Osteocyte (in vitro differentiated cells): ENCODE data around the gene NPY4R2. TPM values are rescaled to one million over a fixed set of nuclear protein-coding genes. Genes with fewer than 3 reads are reported as not detected.
"Not testable (repeated sequence)": the region's sequence is repeated elsewhere in the genome, so short reads cannot be mapped to it uniquely, and the experiment has no call there.

Experiments
- DNase-seq: peaks from one replicate; pipeline ENCODE4 v3.0.0; 2021; ENCODE audit warnings: mixed read lengths; ENCODE audit not compliant: unreplicated experiment; ENCODE audit errors: extremely low spot score
- H3K27ac Mint-ChIP-seq: one replicate; pipeline ENCODE4 v1.8.0; 2021; ENCODE audit warnings: mild to moderate bottlenecking, mixed read lengths; ENCODE audit not compliant: unreplicated experiment
- H3K27me3 Mint-ChIP-seq: one replicate; pipeline ENCODE4 v1.8.0; 2021; ENCODE audit warnings: mixed read lengths; ENCODE audit not compliant: unreplicated experiment
- H3K36me3 Mint-ChIP-seq: one replicate; pipeline ENCODE4 v1.8.0; 2021; ENCODE audit warnings: mixed read lengths; ENCODE audit not compliant: unreplicated experiment
- H3K4me1 Mint-ChIP-seq: one replicate; pipeline ENCODE4 v1.8.0; 2021; ENCODE audit warnings: mixed read lengths; ENCODE audit not compliant: unreplicated experiment
- H3K4me3 Mint-ChIP-seq: one replicate; pipeline ENCODE4 v1.8.0; 2021; ENCODE audit warnings: mild to moderate bottlenecking, moderate library complexity, mixed read lengths; ENCODE audit not compliant: unreplicated experiment
- H3K9me3 Mint-ChIP-seq: one replicate; pipeline ENCODE4 v1.8.0; 2021; ENCODE audit warnings: mixed read lengths; ENCODE audit not compliant: unreplicated experiment
- long read RNA-seq: library from polyadenylated mRNA; unstranded; transcript quantifications from one replicate; pipeline ENCODE4 v2.0.0, GENCODE V29; 2021
- total RNA-seq: library from RNA; stranded (reverse); gene quantifications from 2 replicates; pipeline ENCODE4 v1.2.1, GENCODE V29; 2021

The NPY4R2 gene
- total RNA-seq, result not detected in 2 replicates
- long read RNA-seq, result 0 reads

- H3K4me1 Mint-ChIP-seq, H3K27me3 Mint-ChIP-seq, H3K4me3 Mint-ChIP-seq, DNase-seq, H3K36me3 Mint-ChIP-seq, H3K27ac Mint-ChIP-seq, H3K9me3 Mint-ChIP-seq: not testable (repeated sequence)
Measured at GRCh38 chr10:47918475-47918874, at the start of gene NPY4R2. TSS of gene NPY4R2 (plus strand) at chr10:47918662. CDS start at chr10:47921988, 3,326 bp downstream.

- not testable (repeated sequence) for H3K27ac Mint-ChIP-seq, H3K4me1 Mint-ChIP-seq, H3K27me3 Mint-ChIP-seq, DNase-seq, H3K9me3 Mint-ChIP-seq, H3K36me3 Mint-ChIP-seq, H3K4me3 Mint-ChIP-seq
Measured at GRCh38 chr10:47870887-47871286, 47.6 kb upstream of the NPY4R2 start.

- not testable (repeated sequence) for H3K4me3 Mint-ChIP-seq, H3K27me3 Mint-ChIP-seq, H3K9me3 Mint-ChIP-seq, DNase-seq, H3K27ac Mint-ChIP-seq, H3K4me1 Mint-ChIP-seq, H3K36me3 Mint-ChIP-seq
Measured at GRCh38 chr10:47871485-47872180, 46.8 kb upstream of the NPY4R2 start.

- not testable (repeated sequence) for H3K4me3 Mint-ChIP-seq, H3K27me3 Mint-ChIP-seq, H3K27ac Mint-ChIP-seq, H3K9me3 Mint-ChIP-seq, DNase-seq, H3K36me3 Mint-ChIP-seq, H3K4me1 Mint-ChIP-seq
Measured at GRCh38 chr10:47872236-47872635, 46.2 kb upstream of the NPY4R2 start.

- not testable (repeated sequence) for H3K4me3 Mint-ChIP-seq, DNase-seq, H3K27me3 Mint-ChIP-seq, H3K4me1 Mint-ChIP-seq, H3K9me3 Mint-ChIP-seq, H3K36me3 Mint-ChIP-seq, H3K27ac Mint-ChIP-seq
Measured at GRCh38 chr10:47884239-47884638, 34.2 kb upstream of the NPY4R2 start.

- H3K4me3 Mint-ChIP-seq, DNase-seq, H3K36me3 Mint-ChIP-seq, H3K4me1 Mint-ChIP-seq, H3K9me3 Mint-ChIP-seq, H3K27me3 Mint-ChIP-seq, H3K27ac Mint-ChIP-seq: not testable (repeated sequence)
Measured at GRCh38 chr10:47884934-47885333, 33.5 kb upstream of the NPY4R2 start.

- H3K27me3 Mint-ChIP-seq, H3K36me3 Mint-ChIP-seq, DNase-seq, H3K9me3 Mint-ChIP-seq, H3K27ac Mint-ChIP-seq, H3K4me1 Mint-ChIP-seq, H3K4me3 Mint-ChIP-seq: not testable (repeated sequence)
Measured at GRCh38 chr10:47886356-47886755, 32.1 kb upstream of the NPY4R2 start.

- H3K27me3 Mint-ChIP-seq, H3K9me3 Mint-ChIP-seq, H3K27ac Mint-ChIP-seq, H3K4me1 Mint-ChIP-seq, H3K36me3 Mint-ChIP-seq, H3K4me3 Mint-ChIP-seq, DNase-seq: not testable (repeated sequence)
Measured at GRCh38 chr10:47886827-47887226, 31.6 kb upstream of the NPY4R2 start.

GRCh38 chr10:47890737-47891136, 27.7 kb upstream of the NPY4R2 start:
- DNase-seq, H3K4me1 Mint-ChIP-seq, H3K36me3 Mint-ChIP-seq, H3K4me3 Mint-ChIP-seq, H3K27me3 Mint-ChIP-seq, H3K9me3 Mint-ChIP-seq, H3K27ac Mint-ChIP-seq: not testable (repeated sequence)

- not testable (repeated sequence) for H3K9me3 Mint-ChIP-seq, H3K36me3 Mint-ChIP-seq, H3K27ac Mint-ChIP-seq, H3K4me3 Mint-ChIP-seq, DNase-seq, H3K27me3 Mint-ChIP-seq, H3K4me1 Mint-ChIP-seq
Measured at GRCh38 chr10:47892494-47893261, 25.8 kb upstream of the NPY4R2 start.

GRCh38 chr10:47894571-47894970, 23.9 kb upstream of the NPY4R2 start:
- not testable (repeated sequence) for DNase-seq, H3K4me1 Mint-ChIP-seq, H3K36me3 Mint-ChIP-seq, H3K27ac Mint-ChIP-seq, H3K9me3 Mint-ChIP-seq, H3K27me3 Mint-ChIP-seq, H3K4me3 Mint-ChIP-seq

GRCh38 chr10:47897813-47898212, 20.6 kb upstream of the NPY4R2 start:
- not testable (repeated sequence) for DNase-seq, H3K27ac Mint-ChIP-seq, H3K27me3 Mint-ChIP-seq, H3K4me1 Mint-ChIP-seq, H3K9me3 Mint-ChIP-seq, H3K4me3 Mint-ChIP-seq, H3K36me3 Mint-ChIP-seq
